ENCODE data around the gene KCNAB2.

GRCh38 chr1:6013491-6013890 lies 32.2 kb upstream of the KCNAB2 start:
- TF ChIP-seq POLR2A (IDR thresholded peaks at IDR 0.05) = no peak
- TF ChIP-seq POLR2AphosphoS5 (IDR thresholded peaks at IDR 0.05) = no peak
- TF ChIP-seq CTCF (IDR thresholded peaks at IDR 0.05) = no peak

All from prostate gland (tissue), 2 donors.